ENCODE data around the gene FARSA.
"Not testable (repeated sequence)": the region's sequence is repeated elsewhere in the genome, so short reads cannot be mapped to it uniquely, and the experiment has no call there.

DNA sequence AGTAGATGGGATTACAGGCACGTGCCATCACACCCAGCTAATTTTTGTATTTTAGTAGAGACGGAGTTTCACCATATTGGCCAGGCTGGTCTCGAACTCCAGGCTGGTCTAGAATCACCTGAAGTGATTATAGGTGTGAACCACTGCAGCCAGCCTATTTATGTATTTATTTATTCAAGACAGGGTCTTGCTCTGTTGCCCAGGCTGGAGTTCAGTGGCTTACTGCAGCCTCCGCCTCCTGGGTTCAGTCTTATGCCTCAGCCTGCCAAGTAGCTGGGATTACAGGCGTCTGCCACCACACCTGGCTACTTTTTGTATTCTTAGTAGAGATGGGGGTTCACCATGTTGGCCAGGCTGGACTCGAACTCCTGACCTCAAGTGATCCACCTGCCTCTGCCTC lies 18.5 kb upstream of the FARSA start:
- TF ChIP-seq, protein P1, sequence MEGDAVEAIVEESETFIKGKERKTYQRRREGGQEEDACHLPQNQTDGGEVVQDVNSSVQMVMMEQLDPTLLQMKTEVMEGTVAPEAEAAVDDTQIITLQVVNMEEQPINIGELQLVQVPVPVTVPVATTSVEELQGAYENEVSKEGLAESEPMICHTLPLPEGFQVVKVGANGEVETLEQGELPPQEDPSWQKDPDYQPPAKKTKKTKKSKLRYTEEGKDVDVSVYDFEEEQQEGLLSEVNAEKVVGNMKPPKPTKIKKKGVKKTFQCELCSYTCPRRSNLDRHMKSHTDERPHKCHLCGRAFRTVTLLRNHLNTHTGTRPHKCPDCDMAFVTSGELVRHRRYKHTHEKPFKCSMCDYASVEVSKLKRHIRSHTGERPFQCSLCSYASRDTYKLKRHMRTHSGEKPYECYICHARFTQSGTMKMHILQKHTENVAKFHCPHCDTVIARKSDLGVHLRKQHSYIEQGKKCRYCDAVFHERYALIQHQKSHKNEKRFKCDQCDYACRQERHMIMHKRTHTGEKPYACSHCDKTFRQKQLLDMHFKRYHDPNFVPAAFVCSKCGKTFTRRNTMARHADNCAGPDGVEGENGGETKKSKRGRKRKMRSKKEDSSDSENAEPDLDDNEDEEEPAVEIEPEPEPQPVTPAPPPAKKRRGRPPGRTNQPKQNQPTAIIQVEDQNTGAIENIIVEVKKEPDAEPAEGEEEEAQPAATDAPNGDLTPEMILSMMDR (IDR thresholded peaks at IDR 0.05; ENCODE audit: insufficient read depth, low read depth, low read length), result not testable (repeated sequence)
- not testable (repeated sequence) for TF ChIP-seq EZH2 (IDR thresholded peaks at IDR 0.05; ENCODE audit: insufficient read depth, low read length)

Data from astrocyte (in vitro differentiated cells and primary cell).